ENCODE results near the gene GON4L. TPM values are rescaled to one million over a fixed set of nuclear protein-coding genes. Genes with fewer than 3 reads are reported as not detected.
A peak's percentile ranks its signal among the peaks of the same experiment; 100 is the strongest.

Gene GON4L
- total RNA-seq, 4 donors from 2014 or later, result 32.3 to 64.9 (median 43.6) TPM

DNA sequence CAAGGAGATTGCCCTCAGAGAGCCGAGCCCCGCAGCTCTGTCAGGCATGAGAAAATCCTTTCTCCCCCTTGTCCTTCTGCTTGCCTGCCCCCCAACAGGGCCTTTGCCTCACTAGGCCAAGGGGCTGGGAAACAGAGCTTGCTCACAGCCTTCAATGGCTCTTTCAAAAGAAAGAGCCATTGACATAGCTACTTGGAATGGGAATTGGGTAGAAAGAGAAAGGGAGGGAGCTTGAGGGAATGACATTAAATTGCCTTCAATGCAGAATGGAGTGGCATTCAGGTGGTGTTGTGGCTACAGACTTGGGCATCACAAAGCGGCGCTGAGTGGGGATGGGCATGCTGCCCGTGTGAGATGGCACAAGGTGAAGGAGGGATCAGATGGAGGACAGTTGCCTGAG is 15.5 kb upstream of the GON4L start:
- peaks cover 0 to 9% of the 10 kb centered on the region in 2 donors for H3K4me1 ChIP-seq

DNA sequence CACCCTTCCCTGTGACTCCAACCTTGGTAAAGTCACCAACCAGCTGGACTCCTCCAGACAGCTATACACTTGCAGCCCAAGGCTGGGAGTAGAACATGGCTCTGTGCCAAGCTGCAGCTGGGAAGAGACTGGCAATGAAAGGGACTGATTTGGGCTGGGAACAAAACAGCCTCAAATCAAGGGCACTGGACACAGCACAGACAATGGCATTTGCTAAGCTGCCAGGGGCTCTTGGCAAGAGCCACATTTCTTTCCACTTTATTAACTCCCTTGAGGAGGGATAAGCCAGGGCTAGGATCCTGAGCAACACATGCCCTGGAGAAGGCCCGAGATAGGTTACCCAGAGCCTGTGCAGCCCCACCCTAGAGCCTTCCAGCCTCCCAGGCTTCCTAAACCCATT is 14.4 kb upstream of the GON4L start:
- no peak overlapping the region for H3K27ac ChIP-seq
- intact Hi-C loops (cut with DNase I), result no loop called here
- H3K4me3 ChIP-seq (replicated peaks in 1 of 3), result no peak overlapping the region
- TF ChIP-seq CTCF (IDR thresholded peaks at IDR 0.05) (no peak), POLR2A (IDR thresholded peaks at IDR 0.05) (no peak)
- no peaks in the 10 kb centered on the region for H3K9me3 ChIP-seq
- DNase-seq, result peak; percentile 84 to 87
- no peaks in the 10 kb centered on the region for H3K27me3 ChIP-seq
- 20% methylated on average over 1 of the region's 1 CpG; no CpG with 5 or more reads in 1 of the 2 donors for WGBS, 2 donors
- peaks cover 0 to 9% of the 10 kb centered on the region in 2 donors for H3K4me1 ChIP-seq
- H3K36me3 ChIP-seq, result no peaks in the 10 kb centered on the region

More for the DNA sequence above, 15.5 kb upstream of the GON4L start:
- no peak overlapping the region for H3K27ac ChIP-seq
- no peak for DNase-seq
- H3K36me3 ChIP-seq, result no peaks in the 10 kb centered on the region
- TF ChIP-seq CTCF (IDR thresholded peaks at IDR 0.05), result no peak
- no peak for TF ChIP-seq POLR2A (IDR thresholded peaks at IDR 0.05)
- 82 to 84% methylated on average over 5 of the region's 5 CpGs for WGBS, 2 donors
- no peaks in the 10 kb centered on the region for H3K27me3 ChIP-seq
- intact Hi-C loops (cut with DNase I), result no loop called here
- no peak overlapping the region for H3K4me3 ChIP-seq (replicated peaks in 1 of 3)
- no peaks in the 10 kb centered on the region for H3K9me3 ChIP-seq

- 83 to 86% methylated on average over 8 of the region's 8 CpGs for WGBS, 2 donors
- H3K9me3 ChIP-seq, result no peaks in the 10 kb centered on the region
- no peaks in the 10 kb centered on the region for H3K27me3 ChIP-seq
- H3K4me1 ChIP-seq, result peaks cover 0 to 9% of the 10 kb centered on the region in 2 donors
- no peaks in the 10 kb centered on the region for H3K36me3 ChIP-seq
- DNase-seq, result no peak
- intact Hi-C loops (cut with DNase I), result no loop called here
- H3K4me3 ChIP-seq (replicated peaks in 1 of 3), result no peak overlapping the region
- TF ChIP-seq CTCF (IDR thresholded peaks at IDR 0.05), result no peak
- TF ChIP-seq POLR2A (IDR thresholded peaks at IDR 0.05), result no peak
- H3K27ac ChIP-seq, result no peak overlapping the region
Observed at GRCh38 chr1:155867766-155868165, 10.8 kb upstream of the GON4L start.

DNA sequence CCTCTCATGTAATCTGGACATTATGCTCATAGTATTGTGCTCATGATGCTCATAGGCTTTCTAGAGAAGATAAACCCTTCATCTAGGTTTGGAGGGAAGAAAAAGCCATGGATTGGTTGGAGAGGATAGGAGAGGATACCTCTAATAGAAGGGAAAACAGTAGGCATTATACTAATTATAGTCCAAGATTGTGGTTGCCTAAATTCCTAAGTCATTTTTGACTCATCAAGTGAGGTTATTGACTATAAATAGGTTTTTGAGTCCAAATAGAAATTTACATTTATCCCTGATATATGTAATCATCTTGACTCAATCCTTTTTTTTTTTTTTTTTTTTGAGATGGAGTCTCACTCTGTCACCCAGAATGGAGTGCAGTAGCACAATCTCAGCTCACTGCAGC is 7.4 kb upstream of the GON4L start:
- no peaks in the 10 kb centered on the region for H3K27me3 ChIP-seq
- no peak overlapping the region for H3K4me3 ChIP-seq (replicated peaks in 1 of 3)
- no peaks in the 10 kb centered on the region for H3K9me3 ChIP-seq
- H3K27ac ChIP-seq, result no peak overlapping the region
- no peak for DNase-seq
- no peaks in the 10 kb centered on the region for H3K36me3 ChIP-seq
- intact Hi-C loops (cut with DNase I), result no loop called here
- TF ChIP-seq CTCF (IDR thresholded peaks at IDR 0.05), result no peak
- TF ChIP-seq POLR2A (IDR thresholded peaks at IDR 0.05), result no peak
- peaks cover 0 to 4% of the 10 kb centered on the region in 2 donors for H3K4me1 ChIP-seq

DNA sequence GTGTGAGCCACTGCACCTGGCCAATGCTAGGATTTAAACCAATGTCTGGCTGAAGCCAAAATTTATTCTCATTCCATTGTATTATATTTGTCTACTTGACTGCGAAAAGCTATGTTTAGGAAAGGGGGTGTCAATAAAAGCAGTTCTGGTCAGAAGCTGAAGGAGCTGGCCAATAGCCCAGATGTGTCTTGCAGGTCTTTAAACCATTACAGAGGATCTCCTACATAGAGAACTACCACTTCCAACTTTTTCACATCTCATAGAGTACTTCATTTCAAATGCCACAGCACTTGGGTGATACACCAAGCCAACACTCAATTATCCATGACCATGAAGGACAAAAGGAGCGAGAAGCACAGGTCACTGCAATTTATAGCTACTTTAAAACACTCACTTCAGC is 4.9 kb upstream of the GON4L start:
- peak; percentile 5 to 7 for DNase-seq
- 43 to 57% methylated on average over 2 of the region's 2 CpGs for WGBS, 2 donors
- Histone ChIP-seq H3K27ac (no peak overlapping the region), H3K36me3 (no peaks in the 10 kb centered on the region), H3K27me3 (no peaks in the 10 kb centered on the region), H3K4me3 (replicated peaks in 1 of 3) (no peak overlapping the region), H3K4me1 (peaks cover 4 to 9% of the 10 kb centered on the region in 2 donors), H3K9me3 (no peaks in the 10 kb centered on the region)
- TF ChIP-seq CTCF (IDR thresholded peaks at IDR 0.05) (no peak), POLR2A (IDR thresholded peaks at IDR 0.05) (no peak)
- intact Hi-C loops (cut with DNase I), result no loop called here

Data from thyroid gland (tissue), 4 donors.